T-helper 17 cell (primary cell): ENCODE measurements around the gene SCN8A. TPM values are rescaled to one million over a fixed set of nuclear protein-coding genes. Genes with fewer than 3 reads are reported as not detected.

Experiments used
- ATAC-seq: fragments of 150-1000 bp; cut with Tn5 transposase; 2 replicates; pipeline ENCODE4 v1.10.0; 2021; ENCODE audit warnings: mild to moderate bottlenecking, moderate library complexity
- DNase-seq, 3 donors: peaks; one replicate each; pipeline versions ENCODE4 v3.0.0 to v3.0.0-alpha.2; 2020 to 2021
- H3K9me3 ChIP-seq: one replicate; pipeline ENCODE4 v1.7.0; 2013; ENCODE audit warnings: low read length, mild to moderate bottlenecking; ENCODE audit not compliant: control insufficient read depth, poor library complexity, severe bottlenecking
- H3K27ac Mint-ChIP-seq: one replicate; pipeline ENCODE4 v1.8.0; 2022; ENCODE audit warnings: mild to moderate bottlenecking, moderate library complexity, mixed read lengths
- H3K27me3 Mint-ChIP-seq: one replicate; pipeline ENCODE4 v1.8.0; 2022; ENCODE audit warnings: mixed read lengths
- H3K36me3 Mint-ChIP-seq: one replicate; pipeline ENCODE4 v1.8.0; 2022; ENCODE audit warnings: low read depth, mixed read lengths
- H3K4me1 Mint-ChIP-seq: one replicate; pipeline ENCODE4 v1.8.0; 2022; ENCODE audit warnings: mild to moderate bottlenecking, mixed read lengths
- H3K4me3 Mint-ChIP-seq: one replicate; pipeline ENCODE4 v1.8.0; 2022; ENCODE audit warnings: mild to moderate bottlenecking, moderate library complexity, mixed read lengths
- total RNA-seq, 4 donors: library from RNA in 2 of 4; stranded (reverse) in 2 of 4; gene quantifications; one replicate each; pipeline ENCODE4 v1.2.3 and lab custom pipeline; 2022 to 2026

SCN8A gene
- total RNA-seq, 2 donors from 2014 or later, result 0.35 to 0.47 TPM

GRCh38 chr12:51834411-51834810, 243.4 kb downstream of the SCN8A start:
- H3K27me3 Mint-ChIP-seq, result peaks cover 56% of the 10 kb centered on the region
- ATAC-seq (no peak), DNase-seq (no peak)
- no peak overlapping the region for H3K27ac Mint-ChIP-seq
- H3K9me3 ChIP-seq, result no peaks in the 10 kb centered on the region
- no peak overlapping the region for H3K4me3 Mint-ChIP-seq
- peaks cover 11% of the 10 kb centered on the region for H3K36me3 Mint-ChIP-seq
- H3K4me1 Mint-ChIP-seq, result peaks cover 16% of the 10 kb centered on the region

- ATAC-seq, result no peak
- H3K9me3 ChIP-seq, result no peaks in the 10 kb centered on the region
- DNase-seq, result no peak
- H3K4me1 Mint-ChIP-seq, result peaks cover 13% of the 10 kb centered on the region
- peaks cover 15% of the 10 kb centered on the region for H3K36me3 Mint-ChIP-seq
- H3K27me3 Mint-ChIP-seq, result peaks cover 62% of the 10 kb centered on the region
- no peak overlapping the region for H3K4me3 Mint-ChIP-seq
- no peak overlapping the region for H3K27ac Mint-ChIP-seq
Measured at GRCh38 chr12:51836041-51836826, 245.2 kb downstream of the SCN8A start.

- Mint-ChIP-seq H3K36me3 (peaks cover 15% of the 10 kb centered on the region), H3K4me1 (peaks cover 13% of the 10 kb centered on the region), H3K27ac (no peak overlapping the region), H3K27me3 (peaks cover 67% of the 10 kb centered on the region), H3K4me3 (no peak overlapping the region)
- no peak for ATAC-seq
- DNase-seq, result no peak
- H3K9me3 ChIP-seq, result no peaks in the 10 kb centered on the region
Measured at GRCh38 chr12:51836827-51837173, 245.8 kb downstream of the SCN8A start.

- Mint-ChIP-seq H3K27ac (no peak overlapping the region), H3K36me3 (peaks cover 17% of the 10 kb centered on the region), H3K4me3 (no peak overlapping the region), H3K27me3 (peaks cover 68% of the 10 kb centered on the region), H3K4me1 (peaks cover 11% of the 10 kb centered on the region)
- DNase-seq (no peak), ATAC-seq (no peak)
- H3K9me3 ChIP-seq, result no peaks in the 10 kb centered on the region
Measured at GRCh38 chr12:51837286-51837685, 246.3 kb downstream of the SCN8A start.

- Mint-ChIP-seq H3K36me3 (peaks cover 12% of the 10 kb centered on the region), H3K4me3 (no peak overlapping the region), H3K4me1 (peaks cover 3% of the 10 kb centered on the region), H3K27me3 (peaks cover 67% of the 10 kb centered on the region), H3K27ac (no peak overlapping the region)
- ATAC-seq, result no peak
- DNase-seq, result no peak
- H3K9me3 ChIP-seq, result no peaks in the 10 kb centered on the region
Measured at GRCh38 chr12:51838036-51838435, 247.0 kb downstream of the SCN8A start.

GRCh38 chr12:51838762-51839161, 247.7 kb downstream of the SCN8A start:
- H3K27me3 Mint-ChIP-seq, result peaks cover 65% of the 10 kb centered on the region

GRCh38 chr12:51839310-51839947, 248.4 kb downstream of the SCN8A start:
- Mint-ChIP-seq H3K27me3 (peaks cover 65% of the 10 kb centered on the region), H3K4me3 (no peak overlapping the region), H3K27ac (no peak overlapping the region), H3K36me3 (peaks cover 8% of the 10 kb centered on the region), H3K4me1 (no peaks in the 10 kb centered on the region)
- DNase-seq (no peak), ATAC-seq (no peak)
- H3K9me3 ChIP-seq, result no peaks in the 10 kb centered on the region

More at GRCh38 chr12:51838762-51839161, 247.7 kb downstream of the SCN8A start:
- Mint-ChIP-seq H3K27ac (no peak overlapping the region), H3K4me1 (no peaks in the 10 kb centered on the region), H3K36me3 (peaks cover 9% of the 10 kb centered on the region), H3K4me3 (no peak overlapping the region)
- H3K9me3 ChIP-seq, result no peaks in the 10 kb centered on the region
- ATAC-seq, result no peak
- no peak for DNase-seq

GRCh38 chr12:51840966-51841365, 249.9 kb downstream of the SCN8A start:
- Mint-ChIP-seq H3K4me1 (peaks cover 1% of the 10 kb centered on the region), H3K4me3 (no peak overlapping the region), H3K27me3 (peaks cover 77% of the 10 kb centered on the region), H3K27ac (no peak overlapping the region), H3K36me3 (peaks cover 9% of the 10 kb centered on the region)
- H3K9me3 ChIP-seq, result no peaks in the 10 kb centered on the region
- ATAC-seq (no peak), DNase-seq (no peak)

GRCh38 chr12:51841727-51842126, 250.7 kb downstream of the SCN8A start:
- Mint-ChIP-seq H3K27ac (no peak overlapping the region), H3K27me3 (peaks cover 79% of the 10 kb centered on the region), H3K4me1 (peaks cover 3% of the 10 kb centered on the region), H3K36me3 (peaks cover 11% of the 10 kb centered on the region), H3K4me3 (no peak overlapping the region)
- ATAC-seq (no peak), DNase-seq (no peak)
- H3K9me3 ChIP-seq, result no peaks in the 10 kb centered on the region

- no peaks in the 10 kb centered on the region for H3K9me3 ChIP-seq
- Mint-ChIP-seq H3K27me3 (peaks cover 55% of the 10 kb centered on the region), H3K4me3 (no peak overlapping the region), H3K36me3 (peaks cover 5% of the 10 kb centered on the region), H3K27ac (no peak overlapping the region), H3K4me1 (peaks cover 5% of the 10 kb centered on the region)
- ATAC-seq (no peak), DNase-seq (no peak)
Measured at GRCh38 chr12:51844854-51845253, 253.8 kb downstream of the SCN8A start.

GRCh38 chr12:51845482-51845881, 254.4 kb downstream of the SCN8A start:
- no peak overlapping the region for H3K27ac Mint-ChIP-seq
- DNase-seq (no peak), ATAC-seq (no peak)
- H3K4me3 Mint-ChIP-seq, result no peak overlapping the region
- no peaks in the 10 kb centered on the region for H3K9me3 ChIP-seq
- peaks cover 55% of the 10 kb centered on the region for H3K27me3 Mint-ChIP-seq
- peaks cover 5% of the 10 kb centered on the region for H3K36me3 Mint-ChIP-seq
- H3K4me1 Mint-ChIP-seq, result peaks cover 5% of the 10 kb centered on the region

GRCh38 chr12:51846271-51846691, 255.2 kb downstream of the SCN8A start:
- no peak for DNase-seq
- Mint-ChIP-seq H3K27me3 (peaks cover 57% of the 10 kb centered on the region), H3K27ac (no peak overlapping the region), H3K4me3 (peak overlapping the region; percentile 81), H3K4me1 (peaks cover 10% of the 10 kb centered on the region), H3K36me3 (peaks cover 5% of the 10 kb centered on the region)
- no peak for ATAC-seq
- no peaks in the 10 kb centered on the region for H3K9me3 ChIP-seq

- peak; percentile 63 for ATAC-seq
- Mint-ChIP-seq H3K4me1 (peaks cover 17% of the 10 kb centered on the region), H3K4me3 (peak overlapping the region; percentile 81), H3K27me3 (peaks cover 49% of the 10 kb centered on the region), H3K27ac (no peak overlapping the region), H3K36me3 (peaks cover 3% of the 10 kb centered on the region)
- H3K9me3 ChIP-seq, result no peaks in the 10 kb centered on the region
- peak in 1 of 3 donors; percentile 27 for DNase-seq
Measured at GRCh38 chr12:51846911-51847642, 256.0 kb downstream of the SCN8A start.
